ENCODE data around the gene PAX5.

Gene PAX5

DNA sequence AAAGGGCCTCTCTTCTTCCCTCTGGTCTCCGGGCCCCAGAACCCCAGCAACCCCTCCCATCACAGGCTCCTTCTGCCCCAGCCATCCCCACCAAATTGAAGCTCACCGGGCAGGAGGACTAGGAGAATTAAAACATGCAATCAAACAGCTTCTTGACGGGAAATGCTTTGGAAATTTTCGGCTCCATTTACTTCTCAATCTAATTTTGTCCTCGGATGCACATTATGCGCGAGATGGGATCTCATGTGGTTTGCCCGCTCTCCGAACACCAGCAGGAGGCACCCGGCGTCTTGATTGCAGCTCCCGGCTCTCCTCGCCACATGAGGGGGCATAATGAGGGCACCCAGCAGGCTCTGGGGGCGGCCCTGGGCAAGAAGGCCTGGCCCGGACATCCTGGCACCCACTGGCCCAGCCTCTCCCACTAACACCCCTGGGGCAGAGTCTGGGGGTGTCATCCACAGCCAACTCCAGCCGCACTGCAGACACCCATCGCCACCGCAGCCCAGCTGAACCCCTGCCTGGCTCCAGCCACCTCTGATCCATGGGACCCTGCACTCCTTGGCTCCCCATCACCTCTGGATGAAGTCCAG, 135.5 kb downstream of the PAX5 start:
- DNase-seq, result no peak

DNA sequence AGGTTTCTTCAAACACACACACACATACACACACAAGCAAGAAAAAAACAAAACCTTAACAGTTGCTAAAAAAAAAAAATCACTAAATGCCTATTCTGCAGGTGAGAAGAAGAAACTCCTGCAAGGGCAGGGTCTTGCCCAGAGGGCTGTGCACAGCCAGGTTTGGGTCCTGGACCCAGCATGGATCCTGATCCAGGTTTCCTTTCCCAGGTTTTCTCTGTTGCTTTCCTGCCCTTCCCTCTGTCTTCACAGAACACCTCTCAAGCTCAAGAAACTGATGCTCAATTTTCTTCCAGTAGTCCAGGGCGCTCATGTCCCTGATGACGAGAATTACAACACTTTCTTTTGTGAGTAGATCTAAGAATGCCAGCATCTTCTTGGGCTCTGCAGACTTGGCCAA, 136.6 kb downstream of the PAX5 start:
- no peak for DNase-seq

DNA sequence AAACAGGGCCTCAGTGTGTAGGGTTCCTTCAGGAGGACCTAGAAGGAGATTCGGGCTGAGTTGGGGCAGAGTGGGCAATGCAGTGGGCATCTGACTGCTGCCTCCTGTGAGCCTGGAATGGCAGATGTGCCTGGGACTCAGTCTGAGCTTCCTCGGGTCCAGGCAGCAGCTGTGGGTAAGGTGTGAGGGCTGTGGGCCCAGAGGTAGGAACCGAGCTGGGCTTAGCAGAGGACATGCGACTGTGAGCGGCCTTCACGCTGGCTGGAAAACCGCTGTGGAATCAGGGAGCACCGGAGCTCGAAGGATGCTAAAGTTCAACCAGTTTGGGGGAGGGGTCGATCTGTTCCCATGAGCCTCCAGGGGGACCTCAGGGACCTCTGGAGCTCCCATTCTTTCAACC, 137.0 kb downstream of the PAX5 start:
- DNase-seq, result no peak

DNA sequence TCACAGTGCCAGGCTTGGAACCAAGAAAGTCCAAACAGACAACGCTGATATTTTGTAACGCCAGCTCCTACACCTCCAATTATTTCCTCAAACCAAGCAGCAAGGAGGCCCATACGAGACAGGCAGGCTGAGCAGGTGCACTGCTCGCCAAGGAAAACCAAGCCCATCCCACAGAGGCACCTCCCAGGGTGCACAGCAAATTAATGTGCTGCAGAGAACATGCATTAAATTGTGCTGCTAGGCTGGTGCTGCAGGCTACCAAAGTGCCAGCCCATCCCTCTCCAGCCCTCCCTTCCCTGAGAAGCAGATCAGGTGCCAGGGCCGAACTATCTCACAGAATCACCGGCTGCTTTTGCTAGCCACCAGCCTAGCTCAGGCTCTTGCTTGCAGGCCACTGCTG, 137.8 kb downstream of the PAX5 start:
- DNase-seq, result no peak

DNA sequence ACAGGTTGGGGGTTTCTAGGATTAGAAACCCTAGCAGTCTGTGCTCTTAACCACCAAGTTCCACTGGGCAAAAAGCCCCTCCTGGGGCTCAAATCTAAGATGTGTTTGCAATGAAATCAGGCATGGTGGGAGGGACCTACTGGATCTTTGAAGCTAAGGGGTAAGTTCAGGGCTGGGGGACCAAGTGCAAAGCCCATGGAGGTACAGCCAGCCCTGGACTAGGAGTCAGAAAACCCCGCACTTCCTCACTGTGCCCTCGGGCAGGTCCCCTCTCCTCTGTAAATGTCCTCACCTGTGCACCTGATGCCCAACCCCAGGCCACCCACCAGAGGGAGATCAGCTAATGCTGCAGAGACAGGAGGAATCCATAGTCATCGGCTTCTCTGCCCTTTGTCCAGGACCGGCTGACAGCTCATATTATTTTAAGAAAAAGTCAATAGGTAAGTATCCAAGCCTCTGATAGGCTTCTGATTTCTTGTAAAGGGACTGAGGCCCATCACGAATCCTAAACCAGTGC, 138.3 kb downstream of the PAX5 start:
- DNase-seq, result no peak

DNA sequence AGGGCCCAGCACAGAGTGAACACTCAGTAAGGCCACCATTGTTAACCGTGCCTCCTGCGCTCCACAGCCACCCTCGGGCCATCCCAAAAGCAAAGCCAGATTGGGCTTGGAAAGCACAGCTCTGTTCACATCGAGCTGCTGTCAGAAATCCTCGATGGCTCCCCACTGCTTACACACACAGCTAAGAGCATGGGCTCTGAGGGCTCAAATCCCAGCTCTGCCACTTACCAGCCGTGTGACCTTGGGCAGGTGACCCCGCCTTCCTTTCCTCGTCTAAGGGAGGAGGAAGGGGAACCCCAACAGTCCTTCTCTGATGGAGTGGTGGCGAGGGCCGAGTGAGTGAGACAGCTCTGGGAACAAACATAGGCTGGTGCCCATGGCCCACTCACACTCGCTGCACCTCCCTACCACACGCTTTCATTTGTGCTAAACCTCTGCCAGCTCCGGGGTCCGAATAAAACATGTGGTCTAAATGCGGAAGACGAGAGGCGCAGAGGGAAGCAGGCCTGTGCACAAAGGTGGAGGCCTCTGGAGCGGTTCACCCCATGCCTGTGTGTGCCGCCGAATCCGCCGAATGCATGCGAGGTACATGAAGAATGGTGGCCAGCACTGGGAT, 139.3 kb downstream of the PAX5 start:
- DNase-seq, result no peak

DNA sequence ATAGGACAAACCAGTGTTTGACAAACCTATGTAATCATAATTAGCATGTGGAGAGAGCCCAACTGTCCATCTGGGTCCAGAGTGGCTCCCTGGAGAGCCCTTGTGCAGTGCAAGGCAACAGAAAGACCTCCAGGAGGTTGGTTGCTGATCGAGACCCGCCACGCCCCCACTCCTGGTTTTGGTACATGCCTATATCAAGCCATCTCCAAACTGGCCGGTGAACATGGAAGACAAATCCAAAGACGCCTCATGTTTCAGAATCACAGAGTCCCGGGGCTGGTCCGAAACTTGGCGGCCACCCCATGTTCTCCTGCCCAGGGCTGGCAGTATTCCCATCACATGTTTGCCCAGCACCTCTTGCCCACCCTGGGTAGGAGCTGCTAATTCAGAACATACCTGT, 140.2 kb downstream of the PAX5 start:
- DNase-seq, result no peak

DNA sequence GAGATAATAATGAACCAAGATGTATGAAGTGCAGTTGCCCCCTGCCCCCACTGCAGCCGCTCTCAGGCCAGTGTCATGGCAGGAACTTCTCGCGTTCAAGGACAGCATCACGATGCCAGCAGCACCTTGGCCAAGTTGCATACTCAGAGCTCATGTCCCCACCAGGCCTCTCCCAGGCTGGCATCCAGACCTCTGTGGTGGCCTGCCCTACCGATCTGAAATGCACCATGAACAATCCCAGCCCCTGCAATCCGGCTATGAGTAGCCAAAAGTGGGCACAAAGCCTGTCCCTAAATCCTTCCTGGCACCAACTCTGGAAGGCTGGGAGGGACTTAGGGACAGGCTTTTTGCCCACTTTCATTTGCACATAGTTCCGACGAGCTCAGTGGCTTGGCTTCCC, 140.9 kb downstream of the PAX5 start:
- no peak for DNase-seq

DNA sequence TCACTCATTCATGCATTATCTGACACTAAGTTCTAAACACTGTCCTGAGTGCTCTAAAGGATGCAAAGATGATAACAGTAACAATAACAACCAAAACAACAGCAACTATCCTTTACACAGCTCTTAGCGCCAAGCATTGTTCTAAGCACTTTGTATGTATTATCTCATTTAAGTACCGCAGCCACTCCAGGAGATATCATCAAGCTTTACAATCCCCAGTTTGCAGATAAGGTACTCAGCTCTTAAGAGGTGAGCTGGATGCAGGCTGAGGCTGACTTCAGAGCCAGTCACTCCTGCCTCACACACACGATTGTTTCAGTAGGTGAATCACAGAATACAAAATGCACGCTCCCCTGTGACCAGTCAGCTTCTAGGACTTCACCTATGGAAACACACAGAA, 141.8 kb downstream of the PAX5 start:
- DNase-seq, result no peak

DNA sequence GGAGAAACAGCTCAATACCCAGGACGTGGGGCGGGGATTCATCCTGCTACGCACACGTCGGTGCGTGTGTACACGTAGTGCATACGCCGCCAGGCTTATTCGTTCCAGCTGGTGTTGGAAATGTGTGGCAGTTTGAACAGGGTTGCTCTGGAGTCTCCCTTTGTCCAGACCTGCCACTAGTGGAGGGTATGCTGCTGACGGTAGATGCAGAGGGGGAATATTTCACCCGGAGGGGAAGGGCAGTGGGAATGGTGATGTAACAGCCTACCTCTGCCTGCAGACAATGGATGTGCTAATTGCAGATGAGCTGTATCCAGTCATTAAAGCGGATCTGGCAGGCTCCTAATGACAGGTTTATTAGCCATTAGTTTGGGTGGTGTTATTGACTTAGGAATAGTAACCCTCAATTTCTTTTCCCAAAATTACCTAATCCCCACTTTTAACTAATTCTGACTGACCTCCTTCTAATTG, 142.7 kb downstream of the PAX5 start:
- no peak for DNase-seq

DNA sequence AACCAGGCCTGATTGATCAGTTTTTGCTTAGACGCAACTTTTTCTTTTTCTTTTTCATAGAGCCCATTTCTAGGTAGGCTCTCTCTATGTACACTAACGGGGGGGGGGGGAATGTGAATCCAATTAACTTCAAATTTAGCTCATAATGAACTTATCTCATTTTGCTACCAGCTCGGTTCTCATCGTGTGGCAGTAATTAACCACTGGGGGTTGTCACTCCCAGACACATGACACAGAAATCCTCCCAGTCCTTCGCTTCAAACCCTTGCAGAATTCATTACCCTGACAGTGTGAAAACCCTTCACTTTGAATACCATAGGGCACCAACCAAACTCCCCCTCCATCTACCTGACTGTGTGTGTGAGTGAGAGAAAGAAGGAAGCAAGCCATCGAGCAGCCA, 144.2 kb downstream of the PAX5 start:
- DNase-seq, result no peak

DNA sequence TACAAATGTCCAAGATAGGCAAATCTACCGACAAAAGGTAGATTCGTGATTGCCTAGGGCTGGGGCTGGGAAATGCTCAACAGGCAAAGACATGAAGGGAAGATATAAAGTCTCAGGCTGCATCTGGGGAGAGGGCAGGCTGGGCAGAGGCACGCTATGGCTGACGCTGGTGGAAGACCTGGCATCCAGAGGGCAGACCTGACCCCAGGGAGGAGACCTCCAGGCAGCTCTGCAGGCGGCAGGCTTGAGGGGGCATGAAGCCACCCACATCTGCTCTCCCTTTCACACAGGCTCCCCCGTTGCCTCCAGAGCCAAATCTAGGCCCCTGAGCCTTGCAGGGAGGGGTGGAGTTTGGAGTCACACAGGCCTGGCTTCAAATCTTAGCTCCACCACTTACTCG, 145.5 kb downstream of the PAX5 start:
- DNase-seq, result no peak

DNA sequence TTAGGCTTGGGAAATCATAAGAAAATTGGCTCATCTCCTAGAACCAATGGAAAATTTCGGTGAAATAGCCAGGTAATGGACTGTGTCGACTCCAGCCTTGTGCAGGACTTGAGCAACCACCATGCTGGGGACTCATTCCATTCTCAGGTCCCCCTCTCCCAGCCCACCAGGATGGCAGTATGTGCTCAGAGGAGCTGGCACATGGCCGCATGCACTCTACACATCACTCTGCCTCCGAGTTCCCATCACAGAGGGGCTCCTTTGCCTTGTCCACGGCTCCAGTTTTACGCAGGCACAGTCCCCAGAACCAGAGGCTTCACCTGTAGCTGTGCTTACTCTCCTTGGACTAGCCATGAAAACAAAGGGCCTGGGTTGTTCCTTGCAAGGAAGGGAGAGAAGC, 149.3 kb downstream of the PAX5 start:
- no peak for DNase-seq

DNA sequence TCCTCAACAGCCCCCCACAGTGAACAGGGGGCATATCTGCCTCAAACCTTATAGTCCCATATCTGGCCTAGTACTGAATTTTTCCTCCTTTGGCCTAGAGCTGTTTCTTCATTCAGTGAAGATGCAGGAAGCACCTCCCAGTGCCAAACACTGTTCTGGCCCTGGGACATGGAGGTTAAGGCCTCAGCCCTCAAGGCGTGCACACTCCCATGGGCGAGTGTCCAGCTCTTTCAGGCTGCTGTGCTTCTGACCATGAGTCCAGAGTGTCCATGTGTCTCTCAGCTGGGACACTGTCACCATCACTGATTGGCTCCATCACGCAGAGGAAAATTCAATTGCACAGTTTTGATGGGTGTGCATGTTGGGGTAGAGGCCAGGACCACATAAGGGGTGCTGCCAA, 151.5 kb downstream of the PAX5 start:
- DNase-seq, result no peak

DNA sequence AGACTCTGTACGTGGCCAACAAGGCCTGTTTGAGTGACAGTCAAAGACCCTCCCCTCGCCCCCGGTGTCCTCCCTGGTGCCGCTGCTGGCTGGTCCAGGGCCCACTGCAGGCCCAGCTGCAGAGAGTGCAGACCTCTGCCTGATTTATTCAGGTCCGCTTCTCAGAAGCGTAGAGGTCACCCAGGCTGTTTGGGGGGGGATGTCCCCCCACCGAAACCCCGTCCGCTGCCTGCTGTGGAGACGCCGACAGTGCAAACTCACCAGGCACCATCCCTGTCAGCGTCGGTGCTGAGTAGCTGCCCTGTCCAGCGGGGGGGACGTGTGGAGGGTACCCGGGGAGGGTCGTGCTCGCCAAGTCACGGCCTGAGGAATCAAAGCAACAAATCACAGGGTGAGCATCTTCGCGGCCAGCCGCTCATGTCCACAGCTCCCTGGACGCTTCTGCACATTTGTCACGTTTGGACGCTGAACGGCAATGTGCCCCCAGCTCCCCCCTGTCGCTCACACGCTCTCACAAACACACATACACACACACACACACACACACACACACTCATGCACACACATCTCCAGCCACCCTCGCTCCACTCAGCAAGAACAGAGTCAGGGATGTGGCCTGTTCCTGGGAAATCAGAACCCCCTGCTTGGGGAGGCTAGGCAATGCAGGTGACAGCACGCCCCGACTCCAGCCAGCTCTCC, 152.2 kb downstream of the PAX5 start:
- no peak for DNase-seq

DNA sequence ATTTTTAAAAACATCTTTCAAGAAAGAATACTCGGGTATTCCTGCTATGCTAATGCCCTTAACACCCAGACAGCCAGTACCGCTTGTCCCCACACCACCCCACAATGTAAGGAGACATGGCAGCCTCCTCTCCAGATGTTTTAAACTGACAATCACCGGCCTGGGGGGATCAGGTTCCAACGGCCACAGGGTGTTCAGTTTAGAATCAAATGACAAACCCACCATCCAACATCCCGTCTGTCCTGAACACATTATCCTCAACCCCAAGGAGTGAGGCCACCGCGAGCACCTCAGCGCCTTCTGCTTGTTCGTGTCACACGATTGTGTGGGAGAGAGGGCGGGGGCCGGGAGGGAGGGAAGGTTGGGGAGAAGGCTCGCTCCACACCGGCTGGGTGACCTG, 152.8 kb downstream of the PAX5 start:
- no peak for DNase-seq

DNA sequence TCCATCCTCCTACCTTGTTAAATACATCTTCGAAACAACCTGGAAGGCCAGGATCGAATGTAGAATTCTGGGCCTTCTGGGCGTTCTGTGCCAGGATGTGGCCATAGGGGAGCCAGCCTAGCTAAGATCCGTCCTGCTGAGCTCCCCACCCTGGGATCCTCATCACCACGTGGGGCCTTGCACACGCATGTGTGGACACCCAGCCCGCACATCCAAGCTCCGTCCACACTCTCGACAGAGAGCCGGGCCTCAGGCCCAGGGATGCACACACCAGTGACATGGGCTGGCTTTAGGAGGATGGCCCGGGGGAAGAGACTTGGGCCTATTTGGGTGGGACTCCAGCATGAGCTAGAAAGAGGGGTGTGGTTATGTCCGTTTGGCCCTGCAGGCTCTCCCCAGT, 154.0 kb downstream of the PAX5 start:
- no peak for DNase-seq

DNA sequence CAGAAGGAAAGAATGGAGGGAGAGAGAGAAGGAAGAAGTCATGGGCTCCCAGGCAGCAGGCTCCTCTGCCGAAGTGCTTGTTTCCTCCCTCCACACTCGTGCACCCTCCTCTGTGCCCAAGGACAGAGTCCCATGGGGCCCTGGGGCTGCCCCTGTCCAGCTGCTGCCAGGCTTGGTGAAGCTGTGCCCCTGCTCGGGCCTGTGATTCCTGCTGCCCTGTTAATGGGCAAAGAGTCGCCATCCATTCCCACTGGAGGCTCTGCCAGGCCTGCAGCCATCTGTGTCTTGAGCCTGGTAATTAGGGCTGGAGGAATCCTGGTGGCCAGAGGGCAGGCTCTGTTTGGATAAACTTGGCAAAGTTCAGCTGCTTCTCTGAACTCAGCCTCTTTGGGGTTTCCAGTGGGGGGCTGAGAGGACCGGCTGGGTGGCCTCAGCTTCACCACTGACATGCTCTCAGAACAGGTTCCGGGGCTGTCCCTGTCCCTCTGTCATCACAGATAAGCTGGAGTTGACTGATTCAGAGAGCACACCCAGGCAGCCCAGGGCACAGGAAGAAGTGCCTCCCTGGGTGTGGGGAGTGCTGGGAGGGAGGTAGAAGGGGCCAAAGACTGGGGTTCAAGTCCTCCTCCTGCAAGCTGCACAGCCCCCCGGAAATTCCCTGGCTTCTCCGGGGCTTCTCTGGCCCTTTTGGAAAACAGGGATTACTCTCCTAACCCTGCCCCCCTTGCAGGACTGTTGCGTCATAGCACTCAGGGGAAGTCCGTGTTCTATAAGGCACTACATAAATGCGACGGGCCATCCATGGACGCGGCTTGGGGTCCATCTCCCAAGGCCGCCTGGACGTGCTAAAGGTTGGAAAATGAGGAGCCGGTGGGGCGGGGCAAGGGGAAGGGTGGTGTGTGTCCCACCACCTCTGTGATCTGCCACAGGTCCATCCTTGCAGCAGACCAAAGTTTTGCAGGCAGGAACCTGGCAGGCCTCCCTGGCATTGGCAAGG, 154.8 kb downstream of the PAX5 start:
- no peak for DNase-seq

DNA sequence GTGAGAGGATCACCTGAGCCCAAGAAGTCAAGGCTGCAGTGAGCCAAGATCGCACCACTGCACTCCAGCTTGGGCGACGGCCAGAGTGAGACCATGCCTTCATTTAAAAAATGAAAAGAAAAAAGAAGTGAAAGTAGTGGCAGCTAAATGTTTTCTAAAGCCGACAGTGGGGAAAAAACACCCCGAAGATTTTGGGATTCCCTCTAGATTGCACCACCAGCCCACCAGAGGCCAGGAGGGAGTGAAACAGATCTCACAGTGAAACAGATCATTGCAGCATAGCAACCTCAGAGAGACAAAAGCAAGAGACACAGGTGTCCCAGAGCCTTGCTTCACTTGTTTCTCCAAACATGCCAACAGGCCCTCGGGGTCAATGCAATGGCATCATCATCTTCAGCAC, 156.8 kb downstream of the PAX5 start:
- no peak for DNase-seq

DNA sequence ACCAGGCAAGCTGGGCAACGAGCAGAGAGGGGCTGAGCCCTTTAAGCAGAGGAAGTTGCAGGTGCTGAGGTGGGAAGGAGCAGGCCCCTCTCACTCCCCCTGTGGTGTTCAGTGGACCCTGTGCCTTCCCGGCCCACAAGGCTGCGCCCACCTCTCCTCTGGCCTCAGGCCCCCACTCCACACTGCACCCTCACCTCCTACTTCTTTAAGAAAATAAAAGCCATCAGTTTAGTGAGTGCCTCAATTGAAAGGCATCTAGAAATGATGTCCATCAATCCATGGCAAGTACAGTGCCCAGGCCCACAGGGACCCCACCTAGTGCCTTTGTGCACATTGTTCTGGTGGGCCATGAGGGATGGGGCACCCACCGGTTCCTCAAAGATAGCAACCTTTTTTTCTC, 158.0 kb downstream of the PAX5 start:
- no peak for DNase-seq

DNA sequence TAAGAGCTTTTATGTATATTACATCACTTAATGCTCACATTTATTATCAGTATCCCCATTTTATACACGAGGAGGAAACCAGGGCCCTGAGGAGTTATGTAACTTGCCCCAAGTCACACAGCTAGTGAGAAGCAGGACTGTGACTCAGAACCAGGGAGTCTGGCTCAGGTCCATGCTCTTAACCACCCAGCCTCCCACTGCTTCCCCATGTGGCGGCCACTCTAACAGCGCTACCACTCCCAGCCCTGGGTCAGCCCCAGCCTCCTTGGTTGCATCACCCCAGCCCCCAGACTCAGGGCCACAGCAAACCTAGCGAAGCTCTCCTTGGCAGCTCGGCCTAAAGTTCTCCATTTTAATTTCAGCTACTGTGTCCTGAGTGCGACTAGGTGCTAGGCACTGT, 159.1 kb downstream of the PAX5 start:
- no peak for DNase-seq

DNA sequence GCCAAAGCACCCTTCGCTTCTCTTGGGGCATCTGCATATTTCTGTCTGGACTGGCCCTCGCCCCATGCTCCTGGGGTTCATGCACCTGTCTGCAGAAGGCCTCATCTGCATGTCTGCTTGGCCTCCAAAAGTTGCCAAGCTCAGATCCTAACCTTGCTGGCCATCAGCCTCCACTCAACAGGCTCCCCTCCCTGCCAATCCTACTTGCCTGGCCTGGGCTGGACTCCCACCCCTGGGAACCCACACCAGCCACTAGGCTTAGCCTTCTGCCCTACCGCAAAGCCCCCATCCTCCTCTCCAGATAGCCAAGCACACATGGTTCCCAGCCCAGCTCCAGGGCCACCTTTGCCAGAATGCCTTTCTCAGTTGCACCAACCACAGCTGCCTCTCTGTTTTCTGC, 159.8 kb downstream of the PAX5 start:
- no peak for DNase-seq

DNA sequence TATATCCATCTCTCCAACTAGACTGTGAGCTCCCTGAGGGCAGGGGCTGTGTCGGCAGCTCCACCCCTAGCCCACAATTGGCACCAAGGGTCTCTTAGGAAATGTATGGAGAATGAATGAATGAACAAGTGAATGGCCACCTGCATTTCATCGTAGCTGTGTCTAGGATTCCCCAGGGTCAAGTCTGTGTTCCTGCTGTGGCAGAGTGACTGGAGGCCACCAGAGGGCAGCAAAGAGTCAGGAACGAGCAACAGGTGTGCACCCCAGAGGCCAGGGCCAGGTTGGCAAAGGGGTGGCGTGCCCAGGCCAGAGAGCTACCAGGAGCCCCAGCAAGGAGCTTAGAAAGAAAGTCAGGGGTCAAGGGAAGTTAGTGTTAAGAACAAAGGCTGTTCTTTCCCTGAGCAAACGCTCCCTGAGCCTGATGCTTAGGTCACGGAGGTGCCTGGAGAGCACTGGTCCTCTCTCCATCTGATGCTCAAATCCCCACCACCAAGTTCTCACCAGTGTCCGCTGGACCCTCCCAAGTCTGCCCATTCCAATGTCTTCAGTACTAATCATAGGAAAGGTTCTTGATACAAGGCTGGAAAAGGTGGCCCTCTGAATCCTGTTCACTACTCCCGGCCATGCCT, 160.7 kb downstream of the PAX5 start:
- DNase-seq, result peak; percentile 63

Measured in effector CD4-positive, alpha-beta T cell (primary cell).